HEK293 (cell line): ENCODE data around the gene IL17REL.

Experiments
- CTCF ChIP-seq: fragments of 450-650 bp; formaldehyde crosslinking; IDR thresholded peaks from 2 replicates; pipeline ENCODE4 v1.5.1; 2016; ENCODE audit warnings: missing biosample characterization, missing genetic modification characterization
- MEIS1 ChIP-seq: sonication (generic); formaldehyde crosslinking; IDR thresholded peaks from 2 replicates; pipeline ENCODE4 v1.8.1; 2022; ENCODE audit warnings: missing genetic modification reagents, mild to moderate bottlenecking, borderline replicate concordance
- ZNF571 ChIP-seq: fragments of 450-650 bp; formaldehyde crosslinking; IDR thresholded peaks from 2 replicates; pipeline ENCODE4 v1.5.0; 2017; ENCODE audit warnings: missing biosample characterization, missing genetic modification characterization
- ZNF776 ChIP-seq: fragments of 450-650 bp; formaldehyde crosslinking; IDR thresholded peaks from 2 replicates; pipeline ENCODE4 v1.5.0; 2017; ENCODE audit warnings: missing biosample characterization, missing genetic modification characterization, borderline replicate concordance
- ZNF830 ChIP-seq: fragments of 450-650 bp; IDR thresholded peaks from 2 replicates; pipeline ENCODE4 v1.5.0; 2018; ENCODE audit warnings: missing biosample characterization, missing genetic modification characterization, low read depth, mild to moderate bottlenecking, moderate library complexity

GRCh38 chr22:50034126-50035081 is 21.8 kb upstream of the IL17REL start:
- no peak for TF ChIP-seq ZNF830
- TF ChIP-seq MEIS1 (CRISPR knock-in tag): no peak
- no peak for TF ChIP-seq CTCF (tag by site-specific recombination)
- no peak for TF ChIP-seq ZNF776 (tag by site-specific recombination)
- TF ChIP-seq ZNF571: no peak
